Psoas muscle (tissue), 8 donors: ENCODE data around the gene STAM. TPM values are rescaled to one million over a fixed set of nuclear protein-coding genes. Genes with fewer than 3 reads are reported as not detected.

Source experiments
- ATAC-seq, 4 donors: fragments of 200-7000 bp; cut with Tn5 transposase; one replicate each; pipeline ENCODE4 v1.9.1; 2020; ENCODE audit warnings: moderate library complexity in 3 of 4, mild to moderate bottlenecking in 2 of 4
- DNase-seq, 2 donors: peaks; one replicate each; pipeline ENCODE4 v3.0.0-alpha.2; 2020
- H3K27ac ChIP-seq: fragments of 200-600 bp; one replicate; pipeline ENCODE4 v1.8.0; 2022
- H3K27me3 ChIP-seq, 3 donors: fragments of 200-600 bp in 1 of 3; one replicate each; pipeline versions ENCODE4 v1.6.1 to v1.8.0; 2013 to 2022; ENCODE audit warnings: low read length in 2 of 3, mild to moderate bottlenecking in 2 of 3, moderate library complexity in 1 of 3; ENCODE audit not compliant: insufficient read depth in 3 of 3
- H3K36me3 ChIP-seq, 2 donors: fragments of 200-600 bp in 1 of 2; one replicate each; pipeline versions ENCODE4 v1.6.1 to v1.8.0; 2013 to 2022; ENCODE audit warnings: low read depth in 1 of 2, mild to moderate bottlenecking in 1 of 2, moderate library complexity in 1 of 2; ENCODE audit not compliant: insufficient read depth in 1 of 2
- H3K4me1 ChIP-seq: fragments of 200-600 bp; one replicate; pipeline ENCODE4 v1.8.0; 2022
- H3K4me3 ChIP-seq: fragments of 200-600 bp; one replicate; pipeline ENCODE4 v1.8.0; 2022; ENCODE audit warnings: mild to moderate bottlenecking
- H3K9me3 ChIP-seq: fragments of 200-600 bp; one replicate; pipeline ENCODE4 v1.8.0; 2022
- WGBS, 3 donors: extraction: QIAGEN DNeasy Blood & Tissue Kit; methylation state at CpG; one replicate each; pipeline versions ENCODE4 v1.1.6 to v1.1.7; 2013; 5-methylcytosine and 5-hydroxymethylcytosine counted together
- intact Hi-C, 2 donors: fragments of 100-400 bp; cut with DNase I; formaldehyde crosslinking; loops; one replicate each; pipeline versions ENCODE4 v1.11.0 to v1.14.2; 2022
- polyA plus RNA-seq, 3 donors: library from polyadenylated mRNA; stranded (reverse); fragments of 200-250 nt; gene quantifications; one replicate each; pipeline ENCODE4 v1.2.3, GENCODE V29; 2013
- total RNA-seq, 4 donors: library from RNA; stranded (reverse); fragmentation: NEBNext Ultra II Directional in 2 of 4; extraction: Animal tissue kit (Norgen Biotek cat#: 25700) in 2 of 4; gene quantifications; one replicate each; pipeline versions ENCODE4 v1.2.1 to v1.2.4, GENCODE V29; 2021 to 2023
- TF ChIP-seq, protein P1 (sequence below): fragments of 200-600 bp; IDR thresholded peaks from one replicate; pipeline ENCODE4 v1.8.0; 2022; ENCODE audit warnings: antibody characterized with exemption
- donor health status: healthy with polysubstance abuse.
- donor health status: DM: no; HTN: no; CAD: no; lungs with moderate emphysema.
- donor health status: Bipolar disorder and iron deficiency.
- donor health status: healthy.
- donor health status: DM: yes; HTN: yes; CAD: no.
- donor health status: DM: no; HTN: no; CAD: no.
- donor health status: DM: no; HTN: no; CAD: no.
- donor health status: DM: yes; HTN: yes; CAD: no.

STAM gene
- total and polyA plus RNA-seq, 7 donors: 16.3 to 42.4 (median 31.9) TPM

GRCh38 chr10:17734432-17735080, 90.6 kb downstream of the STAM start:
- intact Hi-C loops: loop anchor here in 1 of 2 donors (5.0 kb wide), 1 partner anchor 138 kb away; no protein-coding TSS in a partner anchor
- peak overlapping the region; percentile 51 for H3K27ac ChIP-seq

DNA sequence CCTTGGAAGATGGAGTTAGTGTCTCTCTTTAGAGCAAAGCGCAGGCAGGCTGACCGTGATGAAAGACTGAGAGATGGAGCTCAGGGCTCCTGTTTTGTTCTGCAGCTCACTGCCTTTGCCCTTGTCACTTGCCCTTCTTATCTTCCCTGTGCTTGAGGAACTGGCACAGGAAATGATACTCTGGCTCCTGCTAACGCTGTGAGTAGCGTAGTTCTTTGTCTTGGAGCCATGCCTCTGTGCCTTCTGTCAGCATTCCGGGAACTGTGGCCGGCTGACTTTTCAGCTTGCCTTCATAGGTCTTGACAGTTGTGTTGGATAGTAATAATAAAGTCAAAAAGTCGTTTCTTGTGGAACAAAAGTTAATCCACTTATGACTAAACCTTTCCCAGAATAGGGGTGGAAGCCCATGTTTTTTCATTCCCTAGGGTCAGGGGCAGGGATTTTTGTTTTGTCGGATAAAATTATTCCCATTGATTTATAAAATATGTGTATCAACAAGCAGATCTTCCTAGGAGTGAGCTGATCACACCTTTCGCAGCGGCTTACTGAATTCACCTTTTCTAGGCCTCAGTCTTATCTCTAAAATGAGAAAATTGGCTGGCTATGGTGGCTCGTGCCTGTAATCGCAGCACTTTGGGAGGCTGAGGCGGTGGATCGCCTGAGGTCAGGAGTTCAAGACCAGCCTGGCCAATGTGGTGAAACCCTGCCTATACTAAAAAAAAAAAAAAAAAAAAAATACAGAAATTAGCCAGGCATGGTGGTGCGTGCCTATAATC, 91.4 kb downstream of the STAM start:
- TF ChIP-seq, protein P1, sequence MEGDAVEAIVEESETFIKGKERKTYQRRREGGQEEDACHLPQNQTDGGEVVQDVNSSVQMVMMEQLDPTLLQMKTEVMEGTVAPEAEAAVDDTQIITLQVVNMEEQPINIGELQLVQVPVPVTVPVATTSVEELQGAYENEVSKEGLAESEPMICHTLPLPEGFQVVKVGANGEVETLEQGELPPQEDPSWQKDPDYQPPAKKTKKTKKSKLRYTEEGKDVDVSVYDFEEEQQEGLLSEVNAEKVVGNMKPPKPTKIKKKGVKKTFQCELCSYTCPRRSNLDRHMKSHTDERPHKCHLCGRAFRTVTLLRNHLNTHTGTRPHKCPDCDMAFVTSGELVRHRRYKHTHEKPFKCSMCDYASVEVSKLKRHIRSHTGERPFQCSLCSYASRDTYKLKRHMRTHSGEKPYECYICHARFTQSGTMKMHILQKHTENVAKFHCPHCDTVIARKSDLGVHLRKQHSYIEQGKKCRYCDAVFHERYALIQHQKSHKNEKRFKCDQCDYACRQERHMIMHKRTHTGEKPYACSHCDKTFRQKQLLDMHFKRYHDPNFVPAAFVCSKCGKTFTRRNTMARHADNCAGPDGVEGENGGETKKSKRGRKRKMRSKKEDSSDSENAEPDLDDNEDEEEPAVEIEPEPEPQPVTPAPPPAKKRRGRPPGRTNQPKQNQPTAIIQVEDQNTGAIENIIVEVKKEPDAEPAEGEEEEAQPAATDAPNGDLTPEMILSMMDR: no peak
- Histone ChIP-seq H3K36me3 (no peaks in the 10 kb centered on the region), H3K4me1 (peaks cover 40% of the 10 kb centered on the region), H3K9me3 (no peaks in the 10 kb centered on the region), H3K27me3 (no peaks in the 10 kb centered on the region), H3K27ac (peak overlapping the region; percentile 51), H3K4me3 (no peak overlapping the region)
- intact Hi-C loops: loop anchor here in 1 of 2 donors (5.0 kb wide), 1 partner anchor 137 kb away; no protein-coding TSS in a partner anchor
- ATAC-seq (peak; percentile 68 to 84 (median 74)), DNase-seq (peak; percentile 23 to 58)
- 60 to 70% (median 61%) methylated on average over 15 of the region's 15 CpGs for WGBS, 3 donors

More at GRCh38 chr10:17734432-17735080, 90.6 kb downstream of the STAM start:
- no peaks in the 10 kb centered on the region for H3K27me3 ChIP-seq
- TF ChIP-seq, protein P1: no peak
- ATAC-seq (no peak), DNase-seq (no peak)
- H3K4me3 ChIP-seq: no peak overlapping the region
- H3K9me3 ChIP-seq: no peaks in the 10 kb centered on the region
- no peaks in the 10 kb centered on the region for H3K36me3 ChIP-seq
- WGBS, 3 donors: 79 to 86% (median 80%) methylated on average over 9 of the region's 9 CpGs
- H3K4me1 ChIP-seq: peaks cover 45% of the 10 kb centered on the region

- no peak for DNase-seq
- Histone ChIP-seq H3K36me3 (no peaks in the 10 kb centered on the region), H3K4me1 (peaks cover 31% of the 10 kb centered on the region), H3K27ac (no peak overlapping the region), H3K4me3 (no peak overlapping the region), H3K27me3 (no peaks in the 10 kb centered on the region), H3K9me3 (no peaks in the 10 kb centered on the region)
- WGBS, 3 donors: 96 to 100% (median 100%) methylated on average over 2 of the region's 2 CpGs
- intact Hi-C loops: loop anchor here in 1 of 2 donors (5.0 kb wide), 1 partner anchor 136 kb away; no protein-coding TSS in a partner anchor
- TF ChIP-seq, protein P1: no peak
- no peak for ATAC-seq
Observed at GRCh38 chr10:17736223-17736622, 92.3 kb downstream of the STAM start.

- WGBS, 3 donors: 40 to 48% (median 44%) methylated on average over 12 of the region's 12 CpGs
- TF ChIP-seq, protein P1: peak; percentile 62
- no peak overlapping the region for H3K4me3 ChIP-seq
- H3K4me1 ChIP-seq: peaks cover 29% of the 10 kb centered on the region
- H3K36me3 ChIP-seq: no peaks in the 10 kb centered on the region
- no peak overlapping the region for H3K27ac ChIP-seq
- no peaks in the 10 kb centered on the region for H3K9me3 ChIP-seq
- ATAC-seq (peak; percentile 21 to 42 (median 30)), DNase-seq (peak; percentile 37 to 67)
- no peaks in the 10 kb centered on the region for H3K27me3 ChIP-seq
- intact Hi-C loops: loop anchor here in 1 of 2 donors (5.0 kb wide), 1 partner anchor 135 kb away; no protein-coding TSS in a partner anchor
Observed at GRCh38 chr10:17737027-17737965, 93.3 kb downstream of the STAM start.
